ENCODE measurements around the gene PRRT1B. TPM values are rescaled to one million over a fixed set of nuclear protein-coding genes. Genes with fewer than 3 reads are reported as not detected.

The PRRT1B gene
- total and polyA plus RNA-seq, 2 donors (not counting 1 experiment from before 2014, with no cell fraction given): not detected

- Mint-ChIP-seq H3K27ac (no peak overlapping the region), H3K27me3 (no peaks in the 10 kb centered on the region), H3K4me3 (no peak overlapping the region), H3K9me3 (ENCODE audit: insufficient read depth) (no peaks in the 10 kb centered on the region), H3K4me1 (peaks cover 16% of the 10 kb centered on the region)
- TF ChIP-seq CTCF (IDR thresholded peaks at IDR 0.05): no peak
- TF ChIP-seq EZH2 (IDR thresholded peaks at IDR 0.05; ENCODE audit: borderline replicate concordance, insufficient read depth, low read depth, low read length, poor library complexity, severe bottlenecking): no peak
- ChIA-PET POLR2A (interaction anchor here (0.5 kb wide), 1 partner anchor 291 kb away, joined by 4 read pairs; no protein-coding TSS in a partner anchor), CTCF (interaction anchor here (21.7 kb wide), 1 partner anchor 150 kb away, joined by 263 read pairs; the partner anchor contains the start of gene RAPGEF1)
- H3K9me3 ChIP-seq (ENCODE audit: control extremely low read depth in 1 of 3, control insufficient read depth in 2 of 3, insufficient read depth in 1 of 3, low read length in 2 of 3): no peaks in the 10 kb centered on the region
- H3K27ac ChIP-seq (ENCODE audit: low read length in 2 of 2): no peak overlapping the region
- no peak overlapping the region for H2AFZ ChIP-seq (ENCODE audit: insufficient read depth, low read depth, low read length, poor library complexity, severe bottlenecking)
- DNase-seq: no peak
- peaks cover 31% of the 10 kb centered on the region for H4K20me1 ChIP-seq (ENCODE audit: control insufficient read depth, insufficient read depth, low read length, poor library complexity, severe bottlenecking)
- WGBS (ENCODE audit: insufficient coverage): 83% methylated on average over 21 of the region's 21 CpGs
- no peak overlapping the region for H3K4me3 ChIP-seq (ENCODE audit: control extremely low read depth in 1 of 5, extremely low read depth in 1 of 5, insufficient read depth in 1 of 5, low read depth in 2 of 5, low read length in 4 of 5)
- ATAC-seq (ENCODE audit: low read depth): no peak
- no peak overlapping the region for H3K9ac ChIP-seq (ENCODE audit: low read length)
- intact Hi-C loops (cut with micrococcal nuclease): loop anchor here (5.0 kb wide), 1 partner anchor 38 kb away; no protein-coding TSS in a partner anchor
- H3K27me3 ChIP-seq (replicated peaks in 1 of 4; ENCODE audit: control extremely low read depth in 1 of 4, control insufficient read depth in 3 of 4, insufficient read depth in 4 of 4, low read length in 3 of 4): no peaks in the 10 kb centered on the region
- H3K4me2 ChIP-seq (replicated peaks; ENCODE audit: low read depth, low read length, poor library complexity, severe bottlenecking): no peak overlapping the region
- H3K79me2 ChIP-seq (ENCODE audit: control insufficient read depth, insufficient read depth, low read length): peaks cover 26% of the 10 kb centered on the region
- H3K36me3 ChIP-seq (replicated peaks in 1 of 2; ENCODE audit: control extremely low read depth in 1 of 2, control insufficient read depth in 1 of 2, extremely low read depth in 1 of 2, insufficient read depth in 2 of 2, low read length in 1 of 2): peaks cover 0 to 92% of the 10 kb centered on the region in 2 experiments
- H3K4me1 ChIP-seq (ENCODE audit: control insufficient read depth in 2 of 2, insufficient read depth in 2 of 2, low read length in 2 of 2): peaks cover 0 to 13% of the 10 kb centered on the region in 2 donors
Measured at GRCh38 chr9:131593936-131594665, 48.8 kb downstream of the PRRT1B start.
